Nephron (organoid): ENCODE measurements around the gene DDX20.

Source experiments
- H3K27ac Mint-ChIP-seq, 3 experiments: 2 replicates each; pipeline ENCODE4 v1.8.0; 2020; ENCODE audit warnings: mixed read lengths in 3 of 3, mild to moderate bottlenecking in 2 of 3, moderate library complexity in 1 of 3
- H3K27me3 Mint-ChIP-seq: 2 replicates; pipeline ENCODE4 v1.8.0; 2021; ENCODE audit warnings: low read depth, mild to moderate bottlenecking, moderate library complexity, mixed read lengths
- H3K36me3 Mint-ChIP-seq: 2 replicates; pipeline ENCODE4 v1.8.0; 2020; ENCODE audit warnings: low read depth, mixed read lengths
- H3K4me1 Mint-ChIP-seq: 2 replicates; pipeline ENCODE4 v1.8.0; 2020; ENCODE audit warnings: mixed read lengths
- H3K4me3 Mint-ChIP-seq, 3 experiments: 2 replicates each; pipeline ENCODE4 v1.8.0; 2020; ENCODE audit warnings: mild to moderate bottlenecking in 3 of 3, mixed read lengths in 3 of 3, moderate library complexity in 2 of 3
- H3K9me3 Mint-ChIP-seq: 2 replicates; pipeline ENCODE4 v1.8.0; 2020; ENCODE audit warnings: mixed read lengths
- TF ChIP-seq, protein P1 (sequence below), 3 experiments: fragments of 200-600 bp; sonication (generic); IDR thresholded peaks; one replicate each; pipeline ENCODE4 v1.5.0; 2021; ENCODE audit warnings: antibody characterized with exemption in 3 of 3; ENCODE audit not compliant: unreplicated experiment in 3 of 3

DDX20 gene

GRCh38 chr1:111758373-111758772 lies 2.7 kb downstream of the DDX20 start:
- H3K36me3 Mint-ChIP-seq, result peaks cover 43% of the 10 kb centered on the region
- no peaks in the 10 kb centered on the region for H3K9me3 Mint-ChIP-seq
- no peaks in the 10 kb centered on the region for H3K27me3 Mint-ChIP-seq
- H3K4me3 Mint-ChIP-seq, result peak overlapping the region; percentile 66 to 83 (median 77)
- TF ChIP-seq, protein P1, sequence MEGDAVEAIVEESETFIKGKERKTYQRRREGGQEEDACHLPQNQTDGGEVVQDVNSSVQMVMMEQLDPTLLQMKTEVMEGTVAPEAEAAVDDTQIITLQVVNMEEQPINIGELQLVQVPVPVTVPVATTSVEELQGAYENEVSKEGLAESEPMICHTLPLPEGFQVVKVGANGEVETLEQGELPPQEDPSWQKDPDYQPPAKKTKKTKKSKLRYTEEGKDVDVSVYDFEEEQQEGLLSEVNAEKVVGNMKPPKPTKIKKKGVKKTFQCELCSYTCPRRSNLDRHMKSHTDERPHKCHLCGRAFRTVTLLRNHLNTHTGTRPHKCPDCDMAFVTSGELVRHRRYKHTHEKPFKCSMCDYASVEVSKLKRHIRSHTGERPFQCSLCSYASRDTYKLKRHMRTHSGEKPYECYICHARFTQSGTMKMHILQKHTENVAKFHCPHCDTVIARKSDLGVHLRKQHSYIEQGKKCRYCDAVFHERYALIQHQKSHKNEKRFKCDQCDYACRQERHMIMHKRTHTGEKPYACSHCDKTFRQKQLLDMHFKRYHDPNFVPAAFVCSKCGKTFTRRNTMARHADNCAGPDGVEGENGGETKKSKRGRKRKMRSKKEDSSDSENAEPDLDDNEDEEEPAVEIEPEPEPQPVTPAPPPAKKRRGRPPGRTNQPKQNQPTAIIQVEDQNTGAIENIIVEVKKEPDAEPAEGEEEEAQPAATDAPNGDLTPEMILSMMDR (IDR thresholded peaks at IDR 0.05; ENCODE audit: unreplicated experiment in 3 of 3), result peak in 1 of 3 experiments; percentile 20
- peak overlapping the region in 2 of 3 experiments; percentile 16 to 31 for H3K27ac Mint-ChIP-seq
- H3K4me1 Mint-ChIP-seq, result peaks cover 16% of the 10 kb centered on the region

GRCh38 chr1:111761717-111762116 lies 6.0 kb downstream of the DDX20 start:
- TF ChIP-seq, protein P1 (IDR thresholded peaks at IDR 0.05; ENCODE audit: unreplicated experiment in 3 of 3), result no peak
- Mint-ChIP-seq H3K9me3 (no peaks in the 10 kb centered on the region), H3K36me3 (peaks cover 68% of the 10 kb centered on the region), H3K27me3 (no peaks in the 10 kb centered on the region), H3K4me1 (peaks cover 7% of the 10 kb centered on the region), H3K27ac (no peak overlapping the region), H3K4me3 (no peak overlapping the region)

GRCh38 chr1:111762332-111762731 lies 6.6 kb downstream of the DDX20 start:
- peaks cover 72% of the 10 kb centered on the region for H3K36me3 Mint-ChIP-seq
- H3K9me3 Mint-ChIP-seq, result no peaks in the 10 kb centered on the region
- no peaks in the 10 kb centered on the region for H3K27me3 Mint-ChIP-seq
- TF ChIP-seq, protein P1 (IDR thresholded peaks at IDR 0.05; ENCODE audit: unreplicated experiment in 3 of 3), result no peak
- no peak overlapping the region for H3K4me3 Mint-ChIP-seq
- H3K27ac Mint-ChIP-seq, result no peak overlapping the region
- H3K4me1 Mint-ChIP-seq, result peaks cover 6% of the 10 kb centered on the region

- Mint-ChIP-seq H3K4me1 (peaks cover 4% of the 10 kb centered on the region), H3K27me3 (no peaks in the 10 kb centered on the region), H3K36me3 (peaks cover 34% of the 10 kb centered on the region), H3K27ac (no peak overlapping the region), H3K9me3 (no peaks in the 10 kb centered on the region), H3K4me3 (no peak overlapping the region)
- TF ChIP-seq, protein P1 (IDR thresholded peaks at IDR 0.05; ENCODE audit: unreplicated experiment in 3 of 3), result no peak
Observed at GRCh38 chr1:111768023-111768422, 12.3 kb downstream of the DDX20 start.

GRCh38 chr1:111768625-111769024 lies 12.9 kb downstream of the DDX20 start:
- H3K4me3 Mint-ChIP-seq, result no peak overlapping the region
- TF ChIP-seq, protein P1 (IDR thresholded peaks at IDR 0.05; ENCODE audit: unreplicated experiment in 3 of 3), result no peak
- no peaks in the 10 kb centered on the region for H3K27me3 Mint-ChIP-seq
- H3K27ac Mint-ChIP-seq, result no peak overlapping the region
- H3K36me3 Mint-ChIP-seq, result peaks cover 31% of the 10 kb centered on the region
- H3K9me3 Mint-ChIP-seq, result no peaks in the 10 kb centered on the region
- peaks cover 4% of the 10 kb centered on the region for H3K4me1 Mint-ChIP-seq

GRCh38 chr1:111769517-111770146 lies 13.9 kb downstream of the DDX20 start:
- H3K4me1 Mint-ChIP-seq, result peaks cover 4% of the 10 kb centered on the region
- no peaks in the 10 kb centered on the region for H3K27me3 Mint-ChIP-seq
- peaks cover 26% of the 10 kb centered on the region for H3K36me3 Mint-ChIP-seq
- no peak overlapping the region for H3K4me3 Mint-ChIP-seq
- no peaks in the 10 kb centered on the region for H3K9me3 Mint-ChIP-seq
- TF ChIP-seq, protein P1 (IDR thresholded peaks at IDR 0.05; ENCODE audit: unreplicated experiment in 3 of 3), result peak; percentile 70 to 82 (median 77)
- peak overlapping the region in 2 of 3 experiments; percentile 41 to 43 for H3K27ac Mint-ChIP-seq
